NCI-H2107 treated with DMSO at 0.1 percent for 48 hours (cell line): Measurements from ENCODE around the gene CYTH4.
"Not testable (repeated sequence)": the region's sequence is repeated elsewhere in the genome, so short reads cannot be mapped to it uniquely, and the experiment has no call there.

Source experiments
- DNase-seq: peaks from one replicate; lab custom pipeline; 2025; ENCODE audit not compliant: unreplicated experiment; lab: John Stamatoyannopoulos, UW

The CYTH4 gene

DNA sequence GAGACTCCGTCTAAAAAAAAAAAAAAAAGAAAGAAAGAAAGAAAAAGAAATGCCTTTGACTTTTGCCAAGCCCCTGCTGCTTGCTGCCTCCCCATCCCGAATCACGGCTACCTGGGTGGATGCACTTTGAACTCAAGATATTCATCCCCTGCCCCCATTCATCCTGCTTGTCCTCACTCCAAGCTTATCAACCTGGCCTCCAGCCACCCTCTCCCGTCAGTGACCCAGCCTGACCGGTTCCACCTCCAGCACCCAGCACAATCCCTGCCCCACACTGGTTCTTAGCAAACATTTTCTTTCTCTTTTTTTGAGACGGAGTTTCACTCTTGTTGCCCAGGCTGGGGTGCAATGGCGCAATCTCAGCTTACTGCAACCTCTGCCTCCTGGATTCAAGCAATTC is 44.4 kb downstream of the CYTH4 start:
- no peak for DNase-seq

DNA sequence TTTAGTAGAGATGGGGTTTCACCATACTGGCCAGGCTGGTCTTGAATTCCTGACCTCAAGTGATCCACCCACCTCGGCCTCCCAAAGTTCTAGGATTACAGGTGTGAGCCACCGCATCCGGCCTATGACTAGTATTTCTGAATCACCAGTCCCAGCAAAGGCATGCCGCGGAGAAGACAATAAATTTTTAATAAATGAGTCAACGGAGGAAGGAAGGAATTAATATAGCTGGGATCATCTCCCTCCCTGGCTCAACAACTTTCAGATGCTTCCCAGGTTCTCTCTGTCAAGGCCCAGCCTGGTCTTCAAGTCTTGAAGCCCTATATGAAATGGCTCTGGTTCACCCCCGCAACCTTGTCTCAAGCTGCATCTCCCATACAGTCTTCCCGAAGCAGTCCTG is 45.7 kb downstream of the CYTH4 start:
- DNase-seq = no peak

DNA sequence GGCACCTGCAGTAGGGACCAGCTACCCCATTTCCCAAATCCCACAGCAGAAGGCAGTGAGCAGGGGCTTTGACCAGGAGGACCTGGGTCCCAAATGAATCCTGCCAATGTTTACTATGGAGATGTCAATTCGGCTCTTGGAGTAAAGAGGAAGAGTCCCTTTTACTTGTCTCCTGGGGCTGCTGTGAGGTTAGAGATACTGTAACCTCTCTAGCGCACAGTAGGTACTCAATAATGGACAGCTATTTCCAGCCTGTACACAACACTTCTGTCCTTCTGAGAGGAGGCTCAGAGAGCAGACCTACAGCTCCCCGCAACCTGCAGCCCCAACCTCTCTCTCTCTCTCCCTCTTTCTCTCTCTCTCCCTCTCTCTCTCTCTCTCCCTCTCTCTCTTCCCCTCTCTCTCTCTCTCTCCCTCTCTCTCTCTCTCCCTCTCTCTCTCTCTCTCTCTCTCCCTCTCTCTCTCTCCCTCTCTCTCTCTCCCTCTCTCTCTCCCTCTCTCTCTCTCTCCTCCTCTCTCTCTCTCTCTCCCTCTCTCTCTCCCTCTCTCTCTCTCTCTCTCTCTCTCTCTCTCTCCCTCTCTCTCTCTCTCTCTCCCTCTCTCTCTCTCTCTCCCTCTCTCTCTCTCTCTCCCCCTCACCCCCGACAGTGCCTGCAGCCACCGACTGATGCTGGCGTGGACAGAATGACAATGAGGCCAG is 46.4 kb downstream of the CYTH4 start:
- DNase-seq = not testable (repeated sequence)

DNA sequence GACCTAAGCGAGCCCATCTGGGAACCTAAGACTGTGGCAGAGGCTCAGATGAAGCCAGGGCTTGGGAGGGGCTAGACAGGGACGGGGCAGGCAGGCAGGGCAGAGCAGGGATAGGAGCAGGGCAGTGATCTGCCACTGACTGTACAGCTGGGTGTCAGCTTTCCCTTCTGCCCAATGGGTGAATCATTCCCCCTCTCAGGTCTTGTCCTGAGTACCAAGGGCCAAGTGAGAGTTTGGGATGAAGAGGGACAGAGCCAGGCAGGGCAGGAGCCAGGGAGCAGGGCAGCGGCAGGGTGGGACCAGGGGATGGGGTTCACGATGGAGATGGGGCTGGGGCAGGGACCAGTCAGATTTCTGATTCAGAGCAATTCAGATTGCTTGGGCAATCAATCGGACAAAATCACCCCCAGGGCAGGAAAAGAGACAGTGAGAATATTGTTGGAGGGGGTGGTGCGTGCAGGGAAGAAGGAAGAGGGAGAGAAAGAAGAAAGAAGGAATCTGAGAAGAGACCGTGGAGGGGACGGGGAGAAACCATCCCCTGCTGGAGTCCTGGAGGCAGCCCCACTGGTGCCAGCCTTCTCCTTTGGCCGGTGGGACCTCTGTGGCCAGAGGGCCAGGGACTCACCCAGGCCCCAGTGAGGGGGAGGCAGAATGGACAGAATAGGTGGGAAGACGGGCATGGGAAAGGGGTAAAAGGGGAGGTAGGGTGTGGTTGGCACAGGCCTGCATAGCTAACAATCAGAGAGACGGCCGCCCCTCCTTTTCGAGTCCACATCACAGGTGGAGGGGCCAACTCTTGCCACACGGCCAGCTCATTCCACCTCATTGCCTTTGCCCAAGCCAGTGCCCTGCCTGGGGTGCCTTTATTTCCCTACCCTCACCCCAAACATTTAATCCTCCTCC is 47.2 kb downstream of the CYTH4 start:
- DNase-seq = no peak

DNA sequence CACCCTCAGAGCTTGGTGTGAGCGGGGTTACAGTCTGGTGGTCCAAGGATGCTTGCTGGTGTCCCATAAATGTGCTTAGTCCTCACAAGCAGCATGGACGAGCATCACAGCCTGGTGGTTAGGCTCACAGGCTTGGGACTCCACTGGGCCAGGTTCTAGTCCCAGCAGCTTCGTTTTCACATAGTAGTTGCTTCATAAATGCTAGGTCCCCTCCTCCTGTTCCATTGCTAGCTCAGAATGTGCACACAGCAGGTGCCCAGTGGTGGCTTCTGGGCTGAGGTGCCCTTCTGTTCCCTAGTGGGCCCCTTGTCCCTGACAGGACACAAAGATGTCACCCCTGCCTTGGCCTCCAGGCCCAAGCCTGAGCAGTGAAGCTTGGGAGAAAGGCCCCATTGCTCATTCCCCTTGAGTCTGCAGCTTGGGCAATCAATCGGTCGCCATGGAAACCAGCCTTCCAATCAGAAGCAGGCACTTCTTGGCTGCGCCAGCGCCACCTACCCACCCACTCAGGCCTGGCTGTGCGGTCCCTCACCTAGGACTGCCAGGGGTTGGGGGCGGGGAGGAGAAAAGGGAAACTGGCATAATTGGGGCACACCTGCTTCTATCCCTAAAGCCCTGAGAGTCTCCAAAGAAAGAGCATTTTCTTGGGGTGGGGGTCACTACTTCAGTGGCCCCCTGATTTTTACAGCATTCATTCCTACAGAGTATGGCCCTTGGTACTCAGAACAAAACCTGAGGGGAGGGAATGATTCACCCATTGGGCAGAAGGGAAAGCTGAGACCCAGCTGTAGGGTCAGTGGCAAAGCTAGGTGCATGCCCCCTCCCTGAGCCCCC is 48.1 kb downstream of the CYTH4 start:
- DNase-seq = no peak

DNA sequence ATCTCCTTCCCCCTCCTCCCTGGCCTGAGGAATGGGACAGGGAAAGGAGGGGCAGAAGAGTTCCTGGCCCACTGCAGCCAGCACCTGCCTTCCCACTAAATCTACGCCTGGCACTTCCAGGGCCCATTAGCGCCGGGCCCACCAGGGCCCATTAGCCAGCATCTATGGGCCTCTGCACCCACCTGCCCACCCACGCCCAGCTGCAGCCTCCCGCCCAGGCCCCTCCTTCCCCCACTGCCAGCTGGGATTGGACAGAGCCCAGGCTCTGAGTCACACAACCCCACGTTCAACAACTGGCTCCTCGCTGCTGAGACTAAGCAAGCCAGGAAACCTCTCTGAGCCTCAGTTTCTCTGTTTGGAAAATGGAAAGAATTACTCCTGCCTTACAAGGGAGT is 48.7 kb downstream of the CYTH4 start:
- no peak for DNase-seq

DNA sequence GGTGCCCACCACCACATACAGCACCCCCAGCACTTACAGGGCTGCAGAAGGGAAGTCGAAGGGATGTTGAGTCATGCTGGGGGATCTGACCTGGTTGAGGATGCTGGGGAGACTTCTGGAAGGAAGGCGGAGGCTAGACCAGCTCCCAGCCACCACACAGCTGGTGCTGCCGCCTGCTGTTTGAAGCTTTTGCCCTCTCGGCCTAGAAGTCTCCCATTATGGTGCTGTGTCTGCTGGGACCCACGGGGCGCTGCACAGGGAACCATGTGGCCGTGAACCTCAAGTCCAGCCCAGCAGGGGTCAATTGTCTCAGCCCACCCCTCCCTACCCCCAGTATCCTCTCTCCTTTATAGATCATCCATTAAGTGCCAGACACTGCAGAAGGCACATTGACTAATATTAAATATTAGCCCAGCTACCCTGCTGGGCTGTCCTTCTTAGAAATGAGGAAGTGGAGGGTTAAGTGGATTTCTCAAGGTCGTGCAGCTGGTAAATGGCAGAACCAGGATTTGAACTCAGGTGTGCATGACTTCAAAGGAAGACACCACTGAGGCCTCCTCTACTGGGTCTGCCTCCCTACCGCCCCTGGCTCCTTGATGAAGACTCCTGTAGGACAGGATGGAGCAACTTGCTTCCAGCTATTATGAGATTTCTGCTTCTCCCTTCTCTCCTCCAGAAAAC is 49.7 kb downstream of the CYTH4 start:
- no peak for DNase-seq

DNA sequence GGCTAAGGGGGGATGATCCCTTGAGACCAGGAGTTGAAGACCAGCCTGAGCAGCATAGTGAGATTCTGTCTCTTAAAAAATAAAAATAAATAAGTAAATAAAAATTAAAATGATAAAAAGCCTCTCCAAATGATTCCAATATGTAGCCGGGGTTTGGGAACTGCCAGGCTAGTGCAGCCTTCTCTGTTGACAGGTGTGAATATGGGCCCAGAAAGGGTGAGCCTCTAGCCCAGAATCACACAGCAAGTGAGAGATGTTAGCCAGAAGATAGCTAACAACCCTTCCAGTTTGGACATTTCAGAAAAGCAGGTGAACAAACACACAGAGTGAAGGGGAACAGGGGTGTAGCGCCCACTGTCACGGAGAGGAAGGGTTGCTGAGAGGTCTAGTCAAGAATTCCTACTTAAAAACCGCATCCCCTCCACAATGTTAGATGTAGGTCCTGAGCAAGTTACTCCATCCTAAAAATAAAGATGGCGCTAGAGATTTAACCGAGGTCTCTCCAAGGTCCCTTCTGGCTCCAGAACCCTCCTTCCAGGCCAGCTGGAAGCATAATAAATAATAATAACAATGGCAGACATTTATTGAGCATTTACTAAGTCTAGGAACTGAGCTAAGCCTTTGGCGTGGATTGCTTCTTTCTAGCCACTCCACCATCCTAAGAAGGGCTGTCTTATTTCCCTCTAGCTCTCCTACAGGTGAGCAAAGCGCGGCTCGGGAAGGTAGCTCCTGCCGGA is 51.6 kb downstream of the CYTH4 start:
- no peak for DNase-seq

DNA sequence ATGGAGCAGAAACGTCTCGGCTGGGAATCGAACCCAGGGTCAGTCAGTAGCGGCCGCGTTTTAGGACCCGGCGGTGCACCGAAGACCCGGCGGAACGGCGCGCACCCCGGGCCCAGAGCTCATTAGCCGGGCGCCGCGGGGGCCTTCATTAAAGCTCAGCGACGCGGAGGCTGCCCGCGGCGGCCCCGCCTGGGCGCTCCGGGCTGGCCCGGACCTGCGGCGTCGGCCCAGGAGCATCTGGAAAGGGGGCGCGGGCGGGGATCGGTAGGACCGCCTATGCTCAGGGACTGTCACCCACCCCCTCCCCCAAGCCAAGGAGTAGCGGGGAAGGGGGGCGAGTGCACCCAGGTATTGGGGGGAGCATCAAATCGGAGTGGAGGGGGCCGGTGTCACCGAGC is 52.2 kb downstream of the CYTH4 start:
- no peak for DNase-seq

DNA sequence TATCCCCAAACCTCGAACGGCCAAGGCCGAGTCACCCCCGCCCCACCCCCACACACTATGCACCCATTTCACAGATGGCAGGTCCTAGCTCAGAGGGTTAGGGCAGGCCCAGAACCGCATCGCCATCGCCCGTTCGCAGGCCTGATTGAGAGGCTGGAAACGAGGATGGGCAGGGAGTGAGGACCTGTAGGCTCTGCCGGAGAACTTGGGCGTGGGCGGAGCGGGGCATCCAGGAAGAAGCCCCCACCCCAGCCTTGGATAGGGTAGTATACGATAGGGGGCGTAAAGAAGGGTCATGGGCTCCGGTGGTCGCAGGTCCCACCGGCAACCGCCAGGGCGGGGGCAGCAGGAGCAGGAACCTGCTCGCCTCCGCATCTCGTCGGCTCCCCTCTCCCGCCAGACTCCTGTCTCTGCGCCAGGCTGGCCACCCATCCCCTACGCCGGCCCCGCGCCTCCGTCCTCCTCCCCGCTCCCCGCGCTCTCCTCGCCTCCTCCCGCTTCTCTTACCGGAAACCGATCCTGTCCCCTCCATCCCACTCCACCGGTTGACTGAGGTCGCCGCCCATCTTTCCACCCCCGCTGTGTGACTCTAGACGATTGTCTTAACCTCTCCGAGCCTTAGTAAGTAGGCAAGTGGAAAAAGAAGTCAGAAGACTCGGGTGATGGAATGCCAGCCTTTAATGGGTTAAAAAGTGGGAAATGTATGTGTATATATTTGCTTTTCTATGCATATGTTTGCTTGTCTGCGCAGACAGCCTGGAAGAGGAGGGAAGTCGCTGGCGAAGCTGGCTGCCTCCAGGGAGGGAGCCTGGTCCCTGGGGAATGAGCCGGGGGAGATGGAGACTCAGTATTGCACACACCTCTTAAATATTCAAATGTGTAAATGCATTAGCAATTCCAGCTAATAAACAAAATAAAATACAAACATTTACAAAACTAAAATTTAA is 52.8 kb downstream of the CYTH4 start:
- peak; percentile 15 for DNase-seq

DNA sequence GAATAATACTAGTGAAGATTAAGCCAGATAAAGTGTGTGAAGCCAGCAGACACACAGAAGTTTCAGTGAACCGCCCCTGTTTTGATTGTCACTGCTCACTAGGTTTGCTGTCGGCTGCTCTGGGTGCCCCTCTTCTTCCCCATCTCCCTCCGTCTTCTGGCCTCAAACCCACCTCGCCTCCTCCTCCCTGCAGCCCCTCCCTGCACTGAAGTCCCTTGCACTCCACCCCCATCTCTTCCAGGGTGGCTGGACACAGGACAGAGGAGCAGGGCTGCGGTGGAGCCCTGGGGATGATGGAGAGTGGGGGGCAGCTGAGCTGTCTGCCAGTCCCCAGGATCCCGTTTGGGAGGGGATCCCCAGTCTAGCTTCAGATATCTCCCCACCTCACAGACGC is 53.5 kb downstream of the CYTH4 start:
- DNase-seq = no peak

DNA sequence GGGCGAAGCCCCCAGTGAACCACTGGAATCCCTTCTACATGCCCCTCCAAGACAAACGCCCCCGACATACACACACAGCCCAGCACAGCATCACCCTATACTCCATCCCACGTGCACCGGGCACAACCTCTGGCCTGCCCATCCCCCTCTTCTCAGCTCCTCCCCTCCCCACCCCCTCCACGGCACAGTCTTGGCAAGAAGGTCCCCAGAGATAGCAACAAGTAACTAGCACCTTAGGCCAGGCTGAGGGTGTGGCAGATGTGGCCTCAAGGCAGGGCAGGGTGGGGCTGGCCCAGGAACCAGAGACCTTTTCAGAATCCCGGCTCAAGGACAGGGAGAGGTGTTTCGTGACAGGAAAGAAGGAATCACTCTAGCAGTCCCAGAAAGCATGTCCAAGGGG is 54.3 kb downstream of the CYTH4 start:
- no peak for DNase-seq

DNA sequence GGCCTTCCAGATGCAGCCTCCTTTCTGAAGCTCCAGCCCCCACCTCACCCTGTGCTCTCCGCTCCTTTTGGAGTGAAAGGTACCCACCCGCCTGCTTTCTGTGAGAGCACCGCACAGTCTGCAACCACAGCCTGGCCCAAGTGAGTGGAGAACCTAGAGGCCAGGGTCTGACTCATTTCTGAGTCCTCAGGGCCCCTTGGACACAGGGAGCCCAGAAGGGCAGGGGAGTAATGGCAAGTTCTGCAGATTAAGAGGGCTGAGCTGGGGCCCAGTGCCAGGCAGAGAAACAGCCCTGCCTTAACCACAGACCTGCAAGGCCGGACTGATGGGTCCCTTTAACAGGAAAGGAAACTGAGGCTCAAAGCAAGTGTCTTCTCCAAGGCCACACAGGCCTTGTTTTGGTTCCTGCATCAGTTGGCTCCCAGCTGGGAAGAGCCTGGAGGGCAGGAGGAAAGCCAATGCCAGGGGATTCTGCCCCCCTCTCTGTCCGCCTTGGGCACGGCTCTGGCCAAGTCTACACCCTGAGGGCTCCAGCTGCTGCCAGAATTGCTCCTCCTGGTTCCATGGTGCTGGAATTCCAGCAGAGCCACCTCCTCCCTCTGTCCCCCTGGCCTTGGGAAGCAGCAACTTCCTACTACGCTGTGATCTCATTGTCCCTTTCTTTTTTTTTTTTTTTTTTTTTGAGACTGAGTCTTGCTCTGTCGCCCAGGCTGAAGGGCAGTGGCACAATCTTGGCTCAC is 55.1 kb downstream of the CYTH4 start:
- no peak for DNase-seq

DNA sequence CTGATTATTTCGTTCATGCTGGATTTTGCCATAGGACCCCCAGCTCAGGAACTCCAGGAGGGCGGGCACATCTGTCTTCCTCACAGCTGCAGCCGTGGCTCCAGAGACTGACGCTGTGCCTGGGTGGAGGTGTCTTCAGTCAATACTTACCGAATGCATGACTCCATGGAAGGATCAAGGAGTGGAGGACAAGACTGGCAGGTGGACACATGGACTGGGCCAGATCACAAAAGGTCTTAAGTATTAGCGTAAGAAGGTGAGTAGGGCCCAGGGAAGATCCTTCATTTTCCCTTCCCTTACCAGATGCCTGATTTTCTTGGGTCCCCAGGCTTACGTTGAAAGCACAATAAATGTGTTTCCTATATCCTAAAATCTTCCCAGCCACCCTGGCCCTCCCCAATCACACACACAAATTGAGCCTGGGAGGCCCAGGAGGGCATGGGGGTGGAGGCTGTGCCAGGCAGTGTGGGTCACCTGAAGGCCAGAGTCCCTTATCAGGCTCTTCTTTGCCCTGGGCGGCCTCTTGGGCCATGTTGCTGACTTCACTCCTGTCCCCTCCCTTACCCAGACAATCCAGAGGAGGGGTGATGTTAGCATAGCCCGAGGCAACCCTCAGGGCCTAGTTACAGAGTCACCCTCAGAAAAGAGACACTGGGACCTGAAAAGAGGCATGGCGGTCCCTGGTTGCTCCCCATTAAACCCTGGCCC is 56.4 kb downstream of the CYTH4 start:
- no peak for DNase-seq

DNA sequence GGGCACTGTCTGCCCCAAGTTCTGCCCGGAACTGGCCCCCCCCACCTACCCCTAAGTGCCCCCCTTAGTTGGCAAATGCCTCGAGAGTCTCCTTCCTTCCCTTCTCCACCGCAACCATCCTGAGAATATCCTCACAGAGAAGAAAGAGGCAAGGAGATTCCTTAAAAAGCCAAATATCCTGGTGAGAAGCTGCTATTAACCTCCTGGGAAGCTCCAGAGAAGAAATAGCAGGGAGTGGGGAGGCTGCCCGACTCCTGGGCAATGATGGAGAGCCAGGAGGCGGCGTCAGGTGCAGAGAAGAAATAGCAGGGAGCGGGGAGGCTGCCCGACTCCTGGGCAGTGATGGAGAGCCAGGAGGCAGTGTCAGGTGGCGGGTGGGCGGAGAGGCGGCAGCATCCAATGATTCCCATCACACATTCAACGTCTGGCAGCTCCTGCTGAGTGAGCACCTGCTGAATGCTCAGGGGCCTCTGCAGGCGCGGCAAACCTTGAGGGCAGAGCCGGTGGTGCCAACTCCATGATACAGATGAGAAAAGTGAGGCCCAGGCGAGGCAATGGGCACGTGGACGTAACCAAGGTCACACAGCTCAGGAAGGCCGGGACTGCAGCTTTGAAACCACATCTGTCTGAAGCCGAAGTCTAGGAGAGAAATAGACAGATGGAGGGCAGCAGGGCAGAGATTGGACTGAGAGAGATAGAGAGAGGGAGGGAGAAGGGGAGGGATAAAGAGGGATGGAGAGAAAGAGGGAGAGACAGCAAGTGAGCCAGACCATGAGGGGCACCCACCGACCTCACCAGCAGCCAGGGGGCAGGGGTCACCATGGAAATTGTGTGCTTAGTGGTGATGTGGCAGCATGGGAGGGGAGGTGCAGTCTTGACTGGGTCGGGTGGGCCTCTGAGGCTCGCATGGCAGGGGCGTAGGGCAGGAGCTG is 58.3 kb downstream of the CYTH4 start:
- DNase-seq = peak; percentile 84

DNA sequence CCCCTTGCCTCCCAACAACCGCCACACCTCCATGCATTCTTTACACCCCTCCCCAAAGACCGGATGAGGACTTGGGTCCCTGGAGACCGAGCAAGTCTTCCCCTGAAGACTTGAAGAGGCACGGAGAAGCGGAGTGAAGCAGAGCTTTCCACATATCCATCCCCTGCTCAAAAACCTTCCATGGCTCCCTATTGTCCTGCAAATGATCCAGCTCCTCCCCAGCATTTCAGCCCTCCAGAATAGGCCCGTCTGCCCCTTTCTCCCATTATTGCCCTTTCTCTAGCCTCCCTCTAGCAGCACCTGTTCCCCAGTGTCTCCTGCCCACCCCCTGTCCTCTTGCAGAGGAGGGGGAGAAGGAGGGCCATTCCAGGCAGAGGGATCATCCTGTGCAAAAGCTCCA is 59.8 kb downstream of the CYTH4 start:
- DNase-seq = no peak

DNA sequence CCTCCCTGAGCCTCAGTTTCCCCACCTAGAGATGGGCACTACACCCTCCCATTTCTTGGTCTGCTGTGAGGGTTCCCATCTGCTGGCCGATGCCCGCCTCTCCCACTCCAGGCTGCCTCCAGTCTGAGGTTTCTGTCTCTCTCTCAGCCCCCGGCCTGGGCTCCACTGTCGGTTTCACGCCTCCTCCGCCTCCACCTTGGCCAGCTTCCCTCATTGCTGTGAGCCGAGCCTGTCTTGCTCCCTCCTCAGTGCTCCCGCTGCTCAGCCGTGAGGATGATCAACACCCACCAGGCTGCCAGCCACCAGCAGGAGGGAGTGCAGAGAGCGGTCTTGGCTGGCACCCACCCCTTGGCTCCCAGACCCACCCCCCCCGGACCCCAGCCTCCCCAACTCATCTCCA is 61.0 kb downstream of the CYTH4 start:
- DNase-seq = no peak
